ENCODE data around the gene DCDC2C.

- TF ChIP-seq CTCF (IDR thresholded peaks at IDR 0.05) (no peak), POLR2A (IDR thresholded peaks at IDR 0.05) (no peak)
Measured at GRCh38 chr2:3823748-3824147, 120.4 kb downstream of the DCDC2C start.
